Stimulated activated CD4-positive, alpha-beta T cell treated with anti-CD3 and anti-CD28 coated beads, Interleukin-12 subunit alpha, Interleukin-12 subunit beta, amount 100 ng/mL, for 48 hours (primary cell): Measurements from ENCODE around the gene OR7A5.
"Not testable (repeated sequence)": the region's sequence is repeated elsewhere in the genome, so short reads cannot be mapped to it uniquely, and the experiment has no call there.

ENCODE experiments used
- DNase-seq, 3 donors: peaks; one replicate each; pipeline ENCODE4 v3.0.0-alpha.2; 2020; ENCODE audit warnings: low read depth in 2 of 3, low spot score in 1 of 3

The OR7A5 gene

GRCh38 chr19:14785102-14785793 is 49.7 kb downstream of the OR7A5 start:
- not testable (repeated sequence) for DNase-seq

DNA sequence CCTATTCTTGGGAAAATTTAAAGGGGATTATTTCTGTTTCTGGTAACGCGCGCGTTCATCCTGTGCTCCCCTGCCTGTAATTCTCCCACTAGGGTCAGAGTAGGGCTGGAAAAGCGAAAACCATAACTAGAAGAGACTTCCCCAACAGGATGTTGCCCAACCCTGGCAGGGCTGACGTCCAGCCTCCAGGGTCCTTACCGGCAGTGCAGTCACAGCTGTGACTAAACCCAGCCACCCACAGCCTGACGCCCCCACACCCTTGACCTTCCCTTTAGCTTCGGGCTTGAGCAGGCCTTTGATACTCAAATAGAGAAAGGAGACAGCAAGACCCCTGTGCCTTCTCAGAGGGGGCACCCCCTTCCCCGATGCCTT is 50.3 kb downstream of the OR7A5 start:
- DNase-seq, result peak in 1 of 3 donors; percentile 6

GRCh38 chr19:14783410-14783998 is 51.5 kb downstream of the OR7A5 start:
- not testable (repeated sequence) for DNase-seq

- DNase-seq, result no peak
These were observed 52.2 kb downstream of the OR7A5 start for GRCh38 chr19:14782626-14783409.

GRCh38 chr19:14781713-14782536 is 53.1 kb downstream of the OR7A5 start:
- not testable (repeated sequence) for DNase-seq

- DNase-seq, result not testable (repeated sequence)
These were observed 54.3 kb downstream of the OR7A5 start for GRCh38 chr19:14780622-14781225.

GRCh38 chr19:14779151-14779550 is 55.8 kb downstream of the OR7A5 start:
- DNase-seq, result no peak

DNA sequence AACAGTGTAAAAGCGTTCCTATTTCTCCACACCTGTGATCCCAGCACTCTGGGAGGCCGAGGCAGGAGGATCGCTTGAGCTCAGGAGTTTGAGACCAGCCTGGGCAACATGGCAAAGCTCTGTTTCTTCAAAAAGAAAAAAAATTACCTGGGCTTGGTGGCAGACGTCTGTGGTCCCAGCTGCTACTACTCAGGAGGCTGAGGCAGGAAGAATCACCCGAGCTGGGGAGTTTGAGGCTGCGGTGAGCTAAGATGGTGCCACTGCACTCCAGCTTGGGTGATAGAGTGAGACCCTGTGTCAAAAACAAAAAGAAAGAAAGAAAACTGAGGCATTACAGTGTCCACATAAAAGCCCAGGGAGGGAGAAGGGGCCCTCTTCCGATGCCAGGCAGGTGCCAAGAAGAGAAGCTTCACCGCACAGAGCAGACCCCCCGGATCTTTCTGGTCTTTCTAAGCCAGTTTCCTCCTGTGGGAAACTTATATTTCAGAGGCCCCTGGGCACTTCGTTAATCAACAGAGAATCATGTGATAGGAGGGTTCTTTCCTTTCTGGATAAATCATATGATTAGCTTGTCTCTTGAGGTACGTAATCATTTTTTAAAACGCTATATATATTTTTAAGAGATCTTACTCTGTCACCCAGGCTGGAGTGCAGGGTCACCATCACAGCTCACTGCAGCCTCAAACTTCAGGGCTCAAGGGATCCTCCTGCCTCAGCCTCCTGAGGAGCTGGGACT is 56.7 kb downstream of the OR7A5 start, which contains the start of gene ADGRE2:
Gene ADGRE2 (minus strand): TSS at position 451 of the 736 bp plus-strand sequence. CDS start 1,804 bp downstream, outside the sequence.
- DNase-seq, result not testable (repeated sequence)

DNA sequence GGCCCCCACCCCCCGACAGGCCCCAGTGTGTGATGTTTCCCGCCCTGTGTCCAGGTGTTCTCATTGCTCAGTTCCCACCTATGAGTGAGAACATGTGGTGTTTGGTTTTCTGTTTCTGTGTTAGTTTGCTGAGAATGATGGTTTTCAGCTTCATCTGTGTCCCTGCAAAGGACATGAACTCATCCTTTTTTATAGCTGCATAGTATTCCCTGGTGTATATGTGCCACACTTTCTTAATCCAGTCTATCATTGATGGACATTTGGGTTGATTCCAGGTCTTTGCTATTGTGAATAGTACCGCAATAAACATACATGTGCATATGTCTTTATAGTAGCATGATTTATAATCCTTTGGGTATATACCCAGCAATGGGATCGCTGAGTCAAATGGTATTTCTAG is 57.3 kb downstream of the OR7A5 start:
- DNase-seq, result not testable (repeated sequence)
